Gastrocnemius medialis (tissue), 4 donors: ENCODE measurements around the gene HIRA.

Experiments
- POLR2A ChIP-seq, 2 donors: fragments of 450-650 bp; IDR thresholded peaks; one replicate each; pipeline ENCODE4 v1.6.1; 2017; ENCODE audit warnings: antibody characterized with exemption in 2 of 2, mild to moderate bottlenecking in 2 of 2, moderate library complexity in 2 of 2
- TF ChIP-seq, protein P1 (sequence below), 5 experiments: fragments of 450-650 bp in 3 of 5; fragments of 200-600 bp in 2 of 5; sonication (generic) in 2 of 5; IDR thresholded peaks in 4 of 5; conservative IDR thresholded peaks in 1 of 5; 1 replicate in 4 of 5; 2 replicates in 1 of 5; pipeline ENCODE4 v1.5.1; 2016 to 2019; ENCODE audit warnings: antibody characterized with exemption in 5 of 5, mild to moderate bottlenecking in 3 of 5, moderate library complexity in 3 of 5

DNA sequence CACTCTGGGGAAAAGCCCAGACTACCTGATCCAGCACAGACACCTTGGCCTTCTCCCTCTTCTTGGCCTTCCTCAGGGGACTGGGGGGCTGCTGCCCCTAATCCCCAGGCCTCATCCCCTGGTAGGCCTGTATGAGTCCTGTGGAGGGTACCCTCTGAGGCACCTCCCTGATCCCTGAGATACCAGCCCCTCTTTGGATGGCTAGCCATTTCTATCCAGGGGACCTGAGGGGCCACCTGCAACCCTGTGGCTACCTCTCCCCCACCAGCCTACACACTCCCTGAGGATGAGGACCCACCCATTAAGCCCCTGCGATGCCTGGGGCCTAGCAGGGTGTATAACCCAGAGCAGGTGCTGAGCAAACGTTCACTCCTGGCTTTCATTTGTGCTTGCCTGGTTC lies 54.6 kb downstream of the HIRA start:
- TF ChIP-seq, protein P1, sequence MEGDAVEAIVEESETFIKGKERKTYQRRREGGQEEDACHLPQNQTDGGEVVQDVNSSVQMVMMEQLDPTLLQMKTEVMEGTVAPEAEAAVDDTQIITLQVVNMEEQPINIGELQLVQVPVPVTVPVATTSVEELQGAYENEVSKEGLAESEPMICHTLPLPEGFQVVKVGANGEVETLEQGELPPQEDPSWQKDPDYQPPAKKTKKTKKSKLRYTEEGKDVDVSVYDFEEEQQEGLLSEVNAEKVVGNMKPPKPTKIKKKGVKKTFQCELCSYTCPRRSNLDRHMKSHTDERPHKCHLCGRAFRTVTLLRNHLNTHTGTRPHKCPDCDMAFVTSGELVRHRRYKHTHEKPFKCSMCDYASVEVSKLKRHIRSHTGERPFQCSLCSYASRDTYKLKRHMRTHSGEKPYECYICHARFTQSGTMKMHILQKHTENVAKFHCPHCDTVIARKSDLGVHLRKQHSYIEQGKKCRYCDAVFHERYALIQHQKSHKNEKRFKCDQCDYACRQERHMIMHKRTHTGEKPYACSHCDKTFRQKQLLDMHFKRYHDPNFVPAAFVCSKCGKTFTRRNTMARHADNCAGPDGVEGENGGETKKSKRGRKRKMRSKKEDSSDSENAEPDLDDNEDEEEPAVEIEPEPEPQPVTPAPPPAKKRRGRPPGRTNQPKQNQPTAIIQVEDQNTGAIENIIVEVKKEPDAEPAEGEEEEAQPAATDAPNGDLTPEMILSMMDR (IDR thresholded peaks at IDR 0.05 in 4 of 5, conservative IDR thresholded peaks at IDR 0.05 in 1 of 5): no peak
- TF ChIP-seq POLR2A (IDR thresholded peaks at IDR 0.05): no peak
